HepG2 (cell line): ENCODE measurements around the gene TEX14.

Source experiments
- CREM ChIP-seq, 2 experiments: sonication (generic) in 1 of 2; formaldehyde crosslinking in 1 of 2; IDR thresholded peaks; 2 replicates each; pipeline versions ENCODE4 v1.4.0 to v1.6.1; 2016 to 2020; ENCODE audit warnings: antibody characterized with exemption in 1 of 2, mild to moderate bottlenecking in 1 of 2, missing genetic modification reagents in 1 of 2
- CTCF ChIP-seq: sonication (generic); formaldehyde crosslinking; IDR thresholded peaks from 2 replicates; pipeline ENCODE4 v1.5.0; 2020; ENCODE audit warnings: mild to moderate bottlenecking, missing genetic modification reagents, moderate library complexity
- EP300 ChIP-seq, 3 experiments: sonication (generic) in 1 of 3; formaldehyde crosslinking in 1 of 3; IDR thresholded peaks; 2 replicates each; pipeline versions ENCODE4 v1.5.1 to v1.6.1; 2011 to 2020; ENCODE audit warnings: low read depth in 2 of 3, low read length in 2 of 3, borderline replicate concordance in 1 of 3, improper control_type of control experiment in 1 of 3, mild to moderate bottlenecking in 1 of 3, missing genetic modification reagents in 1 of 3, moderate library complexity in 1 of 3
- JUN ChIP-seq: sonication (generic); formaldehyde crosslinking; IDR thresholded peaks from 2 replicates; pipeline ENCODE4 v1.4.0; 2020; ENCODE audit warnings: mild to moderate bottlenecking, missing genetic modification reagents
- MAX ChIP-seq: IDR thresholded peaks from 2 replicates; pipeline ENCODE4 v1.6.1; 2012; ENCODE audit warnings: inconsistent platforms
- MEIS2 ChIP-seq: sonication (generic); formaldehyde crosslinking; IDR thresholded peaks from 2 replicates; pipeline ENCODE4 v1.9.0; 2021; ENCODE audit warnings: mild to moderate bottlenecking, missing genetic modification reagents
- NR2F1 ChIP-seq, 2 experiments: fragments of 450-650 bp in 1 of 2; formaldehyde crosslinking in 1 of 2; IDR thresholded peaks; 2 replicates each; pipeline versions ENCODE4 v1.5.0 to v1.6.1; 2016 to 2020; ENCODE audit warnings: mild to moderate bottlenecking in 1 of 2, missing compliant biosample characterization in 1 of 2, missing genetic modification reagents in 1 of 2, moderate library complexity in 1 of 2
- PTBP1 ChIP-seq: fragments of 200-400 bp; formaldehyde crosslinking; IDR thresholded peaks from 2 replicates; pipeline ENCODE4 v1.6.1; 2018; ENCODE audit warnings: low read length, low read depth; ENCODE audit not compliant: poor library complexity, severe bottlenecking
- RBAK ChIP-seq: sonication (generic); formaldehyde crosslinking; IDR thresholded peaks from 2 replicates; pipeline ENCODE4 v1.5.1; 2020; ENCODE audit warnings: mild to moderate bottlenecking, missing genetic modification reagents
- RNF219 ChIP-seq: sonication (generic); formaldehyde crosslinking; IDR thresholded peaks from 2 replicates; pipeline ENCODE4 v1.5.0; 2020; ENCODE audit warnings: mild to moderate bottlenecking, missing genetic modification reagents
- TCF12 ChIP-seq, 2 experiments: fragments of 450-650 bp in 1 of 2; sonication (generic) in 1 of 2; formaldehyde crosslinking in 1 of 2; IDR thresholded peaks; 2 replicates each; pipeline versions ENCODE4 v1.6.1 to v1.8.0; 2017 to 2022; ENCODE audit warnings: antibody characterized with exemption in 1 of 2, mild to moderate bottlenecking in 1 of 2, missing genetic modification reagents in 1 of 2, moderate library complexity in 1 of 2
- ZNF367 ChIP-seq: sonication (generic); formaldehyde crosslinking; IDR thresholded peaks from 2 replicates; pipeline ENCODE4 v1.4.0; 2020; ENCODE audit warnings: missing genetic modification reagents, borderline replicate concordance
- TF ChIP-seq, protein P1 (sequence below): sonication (generic); formaldehyde crosslinking; IDR thresholded peaks from 2 replicates; pipeline ENCODE4 v1.4.0; 2020; ENCODE audit warnings: missing genetic modification reagents, borderline replicate concordance

GRCh38 chr17:58601976-58602375 is 89.9 kb downstream of the TEX14 start:
- no peak for TF ChIP-seq RBAK
- no peak for TF ChIP-seq MAX
- TF ChIP-seq TCF12 (IDR thresholded peaks at IDR 0.05): no peak
- no peak for TF ChIP-seq TCF12 (CRISPR knock-in tag; IDR thresholded peaks at IDR 0.05)
- TF ChIP-seq EP300 (IDR thresholded peaks at IDR 0.05; ENCODE audit: low read depth in 2 of 2, low read length in 2 of 2): no peak
- TF ChIP-seq EP300 (CRISPR knock-in tag; IDR thresholded peaks at IDR 0.05; ENCODE audit: borderline replicate concordance): no peak
- no peak for TF ChIP-seq PTBP1
- no peak for TF ChIP-seq JUN (CRISPR knock-in tag)
- no peak for TF ChIP-seq CTCF (CRISPR knock-in tag)
- no peak for TF ChIP-seq NR2F1 (CRISPR knock-in tag; IDR thresholded peaks at IDR 0.05)
- TF ChIP-seq RNF219: no peak
- TF ChIP-seq, protein P1, sequence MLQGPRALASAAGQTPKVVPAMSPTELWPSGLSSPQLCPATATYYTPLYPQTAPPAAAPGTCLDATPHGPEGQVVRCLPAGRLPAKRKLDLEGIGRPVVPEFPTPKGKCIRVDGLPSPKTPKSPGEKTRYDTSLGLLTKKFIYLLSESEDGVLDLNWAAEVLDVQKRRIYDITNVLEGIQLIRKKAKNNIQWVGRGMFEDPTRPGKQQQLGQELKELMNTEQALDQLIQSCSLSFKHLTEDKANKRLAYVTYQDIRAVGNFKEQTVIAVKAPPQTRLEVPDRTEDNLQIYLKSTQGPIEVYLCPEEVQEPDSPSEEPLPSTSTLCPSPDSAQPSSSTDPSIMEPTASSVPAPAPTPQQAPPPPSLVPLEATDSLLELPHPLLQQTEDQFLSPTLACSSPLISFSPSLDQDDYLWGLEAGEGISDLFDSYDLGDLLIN (CRISPR knock-in tag): no peak
- no peak for TF ChIP-seq ZNF367
- no peak for TF ChIP-seq MEIS2 (CRISPR knock-in tag)
- TF ChIP-seq CREM (IDR thresholded peaks at IDR 0.05): no peak
- no peak for TF ChIP-seq CREM (CRISPR knock-in tag; IDR thresholded peaks at IDR 0.05)
